Adipose tissue (tissue), 3 donors: ENCODE measurements around the gene URM1. TPM values are rescaled to one million over a fixed set of nuclear protein-coding genes. Genes with fewer than 3 reads are reported as not detected.
"Not testable (repeated sequence)": the region's sequence is repeated elsewhere in the genome, so short reads cannot be mapped to it uniquely, and the experiment has no call there.

Experiments used
- H3K27ac ChIP-seq: one replicate; pipeline ENCODE4 v1.5.1; 2013; ENCODE audit warnings: low read depth, low read length
- WGBS, 3 donors: extraction: QIAGEN DNeasy Blood & Tissue Kit; methylation state at CpG; one replicate each; pipeline ENCODE4 v1.1.7; 2013; 5-methylcytosine and 5-hydroxymethylcytosine counted together
- polyA plus RNA-seq, 3 donors: library from polyadenylated mRNA; stranded (reverse); fragments of 200-250 nt; gene quantifications; one replicate each; pipeline ENCODE4 v1.2.3, GENCODE V29; 2013
- donor health status: healthy with polysubstance abuse.
- donor health status: Bipolar disorder and iron deficiency.
- donor health status: healthy.

The URM1 gene
- polyA plus RNA-seq, 3 donors: 58.8 to 75.4 (median 60.4) TPM

- WGBS, 3 donors: 8 to 16% (median 9%) methylated on average over 28 of the region's 28 CpGs
- H3K27ac ChIP-seq: no peak overlapping the region
Measured at GRCh38 chr9:128419061-128419925, 48.1 kb downstream of the URM1 start.

- H3K27ac ChIP-seq: no peak overlapping the region
- WGBS, 3 donors: 0 to 1% (median 1%) methylated on average over 50 to 59 of the region's 59 CpGs
Measured at GRCh38 chr9:128420060-128420650, 49.0 kb downstream of the URM1 start.

- 0 to 1% (median 0%) methylated on average over 41 to 59 of the region's 59 CpGs for WGBS, 3 donors
- no peak within 1 kb of the TSS for H3K27ac ChIP-seq
Measured at GRCh38 chr9:128420651-128421481, 49.7 kb downstream of the URM1 start, which contains the start of gene CERCAM. CERCAM (plus strand) TSS chr9:128420857; CDS start chr9:128420878, 21 bp downstream.

GRCh38 chr9:128421482-128421996, 50.4 kb downstream of the URM1 start:
- no peak overlapping the region for H3K27ac ChIP-seq
- 24 to 25% (median 25%) methylated on average over 9 to 11 of the region's 11 CpGs for WGBS, 3 donors

GRCh38 chr9:128422022-128422782, 51.0 kb downstream of the URM1 start:
- WGBS, 3 donors: 88 to 90% (median 89%) methylated on average over 13 of the region's 13 CpGs
- not testable (repeated sequence) for H3K27ac ChIP-seq

- no peak overlapping the region for H3K27ac ChIP-seq
- 90 to 97% (median 92%) methylated on average over 5 of the region's 5 CpGs for WGBS, 3 donors
Measured at GRCh38 chr9:128422783-128423150, 51.6 kb downstream of the URM1 start.

- not testable (repeated sequence) for H3K27ac ChIP-seq
- WGBS, 3 donors: 75 to 87% (median 80%) methylated on average over 6 of the region's 6 CpGs
Measured at GRCh38 chr9:128423356-128423755, 52.2 kb downstream of the URM1 start.

- H3K27ac ChIP-seq: no peak overlapping the region
- 92 to 97% (median 97%) methylated on average over 14 to 15 of the region's 15 CpGs for WGBS, 3 donors
Measured at GRCh38 chr9:128424268-128424780, 53.1 kb downstream of the URM1 start.

- no peak overlapping the region for H3K27ac ChIP-seq
- 78 to 87% (median 78%) methylated on average over 19 to 22 of the region's 22 CpGs for WGBS, 3 donors
Measured at GRCh38 chr9:128428644-128429512, 57.7 kb downstream of the URM1 start.

GRCh38 chr9:128429513-128430086, 58.4 kb downstream of the URM1 start:
- 83 to 88% (median 84%) methylated on average over 13 of the region's 13 CpGs for WGBS, 3 donors

GRCh38 chr9:128431207-128431606, 60.0 kb downstream of the URM1 start:
- no peak overlapping the region for H3K27ac ChIP-seq
- WGBS, 3 donors: 86 to 95% (median 92%) methylated on average over 8 of the region's 8 CpGs

More at GRCh38 chr9:128429513-128430086, 58.4 kb downstream of the URM1 start:
- H3K27ac ChIP-seq: no peak overlapping the region

- WGBS, 3 donors: 92 to 96% (median 94%) methylated on average over 17 of the region's 17 CpGs
- no peak overlapping the region for H3K27ac ChIP-seq
Measured at GRCh38 chr9:128434340-128434739, 63.2 kb downstream of the URM1 start.

- no peak overlapping the region for H3K27ac ChIP-seq
- WGBS, 3 donors: 91 to 95% (median 95%) methylated on average over 18 of the region's 18 CpGs
Measured at GRCh38 chr9:128435611-128436010, 64.4 kb downstream of the URM1 start.

- WGBS, 3 donors: 30 to 34% (median 32%) methylated on average over 12 of the region's 12 CpGs
Measured at GRCh38 chr9:128438343-128439109, 67.4 kb downstream of the URM1 start.

GRCh38 chr9:128439273-128439672, 68.1 kb downstream of the URM1 start:
- 65 to 86% (median 81%) methylated on average over 7 of the region's 7 CpGs for WGBS, 3 donors
- no peak overlapping the region for H3K27ac ChIP-seq

More at GRCh38 chr9:128438343-128439109, 67.4 kb downstream of the URM1 start:
- no peak overlapping the region for H3K27ac ChIP-seq
